Brain pericyte (primary cell): ENCODE data around the gene MSLN.
"Not testable (repeated sequence)": the region's sequence is repeated elsewhere in the genome, so short reads cannot be mapped to it uniquely, and the experiment has no call there.

Experiments
- DNase-seq: peaks from one replicate; pipeline ENCODE4 v3.0.0-alpha.2; 2012; ENCODE audit warnings: low read depth, low spot score

The MSLN gene

DNA sequence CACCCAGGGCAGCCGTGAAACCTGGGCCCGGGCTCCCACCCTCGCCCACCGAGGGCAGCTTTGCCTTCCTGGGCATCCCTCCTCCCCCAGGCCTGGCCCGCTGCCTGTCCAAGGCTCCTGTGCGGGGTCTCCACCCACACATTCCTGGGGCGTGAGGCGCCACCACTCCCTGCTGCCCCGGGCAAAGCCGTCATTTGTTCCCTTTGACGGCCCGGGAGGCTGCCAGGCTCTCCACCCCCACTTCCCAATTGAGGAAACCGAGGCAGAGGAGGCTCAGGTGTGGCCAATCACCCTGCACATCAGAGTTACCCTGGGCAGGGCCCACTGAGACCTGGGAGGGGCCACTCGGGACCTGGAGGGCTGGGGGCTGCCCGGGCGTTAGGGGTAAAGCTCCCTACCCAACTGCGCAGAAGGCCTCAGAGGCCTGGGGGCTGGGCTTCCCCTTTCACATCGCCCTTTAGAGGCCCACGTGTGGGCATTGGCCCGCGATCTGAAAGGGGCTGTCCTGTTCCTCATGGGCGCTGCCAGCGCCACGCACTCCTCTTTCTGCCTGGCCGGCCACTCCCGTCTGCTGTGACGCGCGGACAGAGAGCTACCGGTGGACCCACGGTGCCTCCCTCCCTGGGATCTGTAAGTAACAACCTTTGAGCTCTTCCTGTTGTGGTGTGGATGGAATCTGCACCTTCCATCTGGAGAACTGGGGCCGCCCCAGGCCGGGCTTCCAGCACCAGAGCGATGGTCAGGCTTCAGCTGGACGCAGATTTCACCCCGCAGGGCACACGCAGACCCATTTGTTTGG is at the start of gene MSLN:
TSS of gene MSLN (plus strand) at position 190 of the 799 bp plus-strand sequence. CDS start 1,947 bp downstream, outside the sequence.
- no peak for DNase-seq

GRCh38 chr16:711084-711483 is 49.5 kb upstream of the MSLN start:
- DNase-seq: no peak

GRCh38 chr16:711548-712320 is 48.8 kb upstream of the MSLN start:
- DNase-seq: no peak

DNA sequence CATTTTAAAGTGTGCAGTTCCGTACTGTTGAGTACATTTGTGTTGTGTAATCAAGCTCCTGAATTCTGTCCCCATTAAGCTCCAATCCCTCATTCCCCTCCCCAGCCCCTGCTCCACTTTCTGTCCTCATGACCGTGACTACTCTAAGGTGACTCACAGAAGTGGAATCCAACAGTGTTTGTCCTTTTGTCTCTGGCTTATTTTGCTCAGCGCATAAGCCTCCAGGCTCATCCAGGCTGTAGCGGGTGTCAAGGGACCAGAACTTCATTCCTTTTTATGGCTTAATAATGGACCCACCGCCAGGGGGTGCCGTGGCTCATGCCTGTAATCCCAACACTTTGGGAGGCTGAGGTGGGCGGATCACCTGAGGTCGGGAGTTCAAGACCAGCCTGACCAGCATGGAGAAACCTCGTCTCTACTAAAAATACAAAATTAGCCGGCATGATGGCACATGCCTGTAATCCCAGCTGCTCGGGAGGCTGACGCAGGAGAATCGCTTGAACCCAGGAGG is 47.7 kb upstream of the MSLN start:
- not testable (repeated sequence) for DNase-seq

- DNase-seq: no peak
Measured at GRCh38 chr16:714079-714478, 46.5 kb upstream of the MSLN start.

GRCh38 chr16:714558-715476 is 45.7 kb upstream of the MSLN start, which contains the start of gene METRN:
Gene METRN (plus strand): TSS chr16:715118. CDS start chr16:715290, 172 bp downstream.
- DNase-seq: no peak

DNA sequence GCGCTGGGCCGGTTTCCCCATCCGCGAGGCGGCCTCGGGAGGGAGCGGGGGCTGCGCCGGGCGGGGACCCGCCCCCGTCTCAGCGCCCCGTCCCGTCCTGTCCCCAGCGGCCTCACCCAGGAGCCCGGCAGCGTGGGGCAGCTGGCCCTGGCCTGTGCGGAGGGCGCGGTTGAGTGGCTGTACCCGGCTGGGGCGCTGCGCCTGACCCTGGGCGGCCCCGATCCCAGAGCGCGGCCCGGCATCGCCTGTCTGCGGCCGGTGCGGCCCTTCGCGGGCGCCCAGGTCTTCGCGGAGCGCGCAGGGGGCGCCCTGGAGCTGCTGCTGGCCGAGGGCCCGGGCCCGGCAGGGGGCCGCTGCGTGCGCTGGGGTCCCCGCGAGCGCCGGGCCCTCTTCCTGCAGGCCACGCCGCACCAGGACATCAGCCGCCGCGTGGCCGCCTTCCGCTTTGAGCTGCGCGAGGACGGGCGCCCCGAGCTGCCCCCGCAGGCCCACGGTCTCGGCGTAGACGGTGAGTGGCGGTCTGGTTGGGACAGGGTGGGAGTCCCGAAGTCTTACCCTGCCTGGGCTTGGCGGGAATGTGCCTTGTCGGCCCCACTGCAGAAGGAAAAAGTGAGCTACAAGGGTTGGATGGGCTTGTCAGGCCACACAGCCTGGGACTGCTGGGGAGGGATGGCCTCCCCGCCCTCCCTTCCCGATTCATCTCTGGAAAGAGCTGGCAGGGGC is 44.9 kb upstream of the MSLN start:
- no peak for DNase-seq

- no peak for DNase-seq
Measured at GRCh38 chr16:716200-716568, 44.4 kb upstream of the MSLN start.

- DNase-seq: no peak
Measured at GRCh38 chr16:716768-717325, 43.7 kb upstream of the MSLN start.

GRCh38 chr16:717450-718245 is 42.9 kb upstream of the MSLN start:
- no peak for DNase-seq

DNA sequence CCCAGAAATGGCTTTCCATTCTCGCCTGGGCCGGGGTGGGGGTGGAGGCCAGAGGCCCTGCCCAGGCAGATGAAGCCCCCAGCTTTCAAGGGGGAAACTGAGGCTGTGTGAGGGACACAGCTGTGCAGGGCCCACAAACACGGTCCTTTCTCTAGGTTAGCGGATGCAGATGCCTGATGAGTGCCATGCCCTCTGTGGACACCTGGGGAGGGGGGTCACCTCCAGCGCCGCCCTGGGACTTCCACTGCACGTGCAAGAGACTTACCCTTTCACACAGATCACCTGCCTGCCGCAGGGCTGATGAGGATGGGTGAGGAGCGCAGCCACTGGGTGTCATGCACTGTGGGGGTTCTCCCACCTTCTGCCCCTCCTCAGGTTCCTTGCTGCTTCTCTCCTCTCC is 42.1 kb upstream of the MSLN start:
- DNase-seq: no peak

- DNase-seq: no peak
Measured at GRCh38 chr16:718922-719321, 41.6 kb upstream of the MSLN start.

- DNase-seq: no peak
Measured at GRCh38 chr16:719815-720446, 40.6 kb upstream of the MSLN start.

DNA sequence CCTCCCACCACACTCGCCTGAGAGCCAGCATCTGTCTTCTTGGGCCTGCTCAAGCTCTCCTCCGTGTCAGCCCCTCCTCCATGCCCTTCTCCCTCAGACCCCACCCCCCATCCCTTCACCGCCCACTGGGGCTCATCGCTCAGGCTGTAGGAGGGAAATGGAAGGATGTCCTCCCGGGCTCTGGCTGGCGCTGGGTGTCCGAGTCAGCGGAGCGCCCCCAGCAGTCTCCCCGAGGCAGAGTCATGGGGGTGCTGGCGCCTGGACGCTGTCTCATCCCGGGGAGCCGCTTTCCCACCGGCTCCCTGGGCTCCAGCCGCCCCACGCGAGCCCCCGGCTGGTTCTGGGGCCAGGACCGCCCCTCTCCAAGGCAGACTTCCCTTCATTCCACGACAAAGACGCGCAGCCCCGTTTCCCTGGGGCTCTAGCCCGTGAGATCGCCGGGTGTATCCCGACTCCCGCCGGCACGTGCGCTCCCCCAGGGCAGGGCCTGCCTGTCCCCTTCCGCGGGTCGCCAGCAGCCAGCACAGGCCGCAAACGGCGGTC is 40.0 kb upstream of the MSLN start:
- DNase-seq: no peak

DNA sequence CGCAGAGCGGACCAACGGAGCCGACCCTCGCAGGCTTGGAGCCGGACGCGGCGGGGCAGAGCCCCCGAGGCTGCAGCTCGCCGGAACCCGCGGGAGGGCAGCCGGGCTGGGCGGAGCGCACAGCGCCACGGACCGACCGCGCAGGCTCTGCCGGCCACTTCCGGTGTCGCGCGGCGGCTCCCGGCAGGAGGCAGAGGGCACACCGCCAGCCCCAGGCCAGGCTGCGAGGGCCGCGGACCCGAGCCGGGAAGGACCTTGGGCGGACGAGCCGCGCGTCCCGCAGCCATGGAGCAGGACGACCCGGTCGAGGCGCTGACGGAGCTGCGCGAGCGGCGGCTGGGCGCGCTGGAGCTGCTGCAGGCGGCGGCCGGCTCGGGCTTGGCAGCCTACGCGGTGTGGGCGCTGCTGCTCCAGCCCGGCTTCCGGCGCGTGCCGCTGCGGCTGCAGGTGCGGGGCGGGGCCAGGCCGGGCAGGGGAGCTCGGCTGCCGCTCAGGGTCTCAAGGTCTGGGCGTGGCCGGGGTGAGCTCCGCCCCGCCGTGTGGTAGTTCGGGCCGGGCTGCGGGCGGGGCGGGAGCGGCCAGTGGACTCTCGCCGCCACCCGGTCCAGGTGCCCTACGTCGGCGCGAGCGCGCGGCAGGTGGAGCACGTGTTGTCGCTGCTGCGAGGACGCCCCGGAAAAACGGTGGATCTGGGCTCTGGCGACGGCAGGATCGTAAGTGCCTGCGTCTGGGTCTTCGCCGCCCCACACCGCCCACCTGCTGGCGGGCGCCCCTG is 39.4 kb upstream of the MSLN start, which contains the start of gene ANTKMT:
TSS of gene ANTKMT (plus strand) at position 157 of the 775 bp plus-strand sequence. CDS start at position 286, 129 bp downstream.
- DNase-seq: no peak

DNA sequence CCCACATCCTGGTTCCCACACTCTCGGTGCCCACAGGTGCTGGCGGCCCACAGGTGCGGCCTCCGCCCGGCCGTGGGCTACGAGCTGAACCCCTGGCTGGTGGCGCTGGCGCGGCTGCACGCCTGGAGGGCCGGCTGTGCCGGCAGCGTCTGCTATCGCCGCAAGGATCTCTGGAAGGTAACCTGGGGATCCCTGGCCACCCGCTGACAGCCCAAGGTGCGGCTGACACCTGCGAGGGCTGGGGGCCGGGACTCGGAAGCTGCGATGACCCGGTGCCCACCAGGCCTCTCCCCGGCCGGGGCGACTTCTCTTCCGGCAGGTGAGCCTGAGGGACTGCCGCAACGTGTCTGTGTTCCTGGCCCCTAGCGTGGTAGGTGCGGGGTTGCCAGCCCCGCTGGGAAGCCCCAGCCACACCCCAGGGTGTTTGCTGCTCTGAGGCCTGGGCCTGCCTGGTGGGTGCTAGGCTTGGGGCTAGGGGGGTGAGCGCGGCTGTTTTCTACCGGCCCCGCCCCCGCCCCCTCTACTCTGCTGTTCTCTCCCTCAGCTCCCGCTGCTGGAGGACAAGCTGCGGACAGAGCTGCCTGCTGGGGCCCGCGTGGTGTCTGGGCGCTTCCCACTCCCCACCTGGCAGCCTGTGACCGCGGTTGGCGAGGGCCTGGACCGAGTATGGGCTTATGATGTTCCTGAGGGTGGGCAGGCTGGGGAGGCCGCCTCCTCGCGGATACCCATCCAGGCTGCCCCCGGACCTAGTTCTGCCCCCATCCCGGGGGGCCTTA is 38.6 kb upstream of the MSLN start:
- no peak for DNase-seq
